Nephron (organoid): ENCODE results near the gene SERGEF.

ENCODE experiments used
- H3K27ac Mint-ChIP-seq, 3 experiments: 2 replicates each; pipeline ENCODE4 v1.8.0; 2020; ENCODE audit warnings: mixed read lengths in 3 of 3, mild to moderate bottlenecking in 2 of 3, moderate library complexity in 1 of 3
- H3K27me3 Mint-ChIP-seq: 2 replicates; pipeline ENCODE4 v1.8.0; 2021; ENCODE audit warnings: low read depth, mild to moderate bottlenecking, moderate library complexity, mixed read lengths
- H3K36me3 Mint-ChIP-seq: 2 replicates; pipeline ENCODE4 v1.8.0; 2020; ENCODE audit warnings: low read depth, mixed read lengths
- H3K4me1 Mint-ChIP-seq: 2 replicates; pipeline ENCODE4 v1.8.0; 2020; ENCODE audit warnings: mixed read lengths
- H3K4me3 Mint-ChIP-seq, 3 experiments: 2 replicates each; pipeline ENCODE4 v1.8.0; 2020; ENCODE audit warnings: mild to moderate bottlenecking in 3 of 3, mixed read lengths in 3 of 3, moderate library complexity in 2 of 3
- H3K9me3 Mint-ChIP-seq: 2 replicates; pipeline ENCODE4 v1.8.0; 2020; ENCODE audit warnings: mixed read lengths
- TF ChIP-seq, protein P1 (sequence below), 3 experiments: fragments of 200-600 bp; sonication (generic); IDR thresholded peaks; one replicate each; pipeline ENCODE4 v1.5.0; 2021; ENCODE audit warnings: antibody characterized with exemption in 3 of 3; ENCODE audit not compliant: unreplicated experiment in 3 of 3

SERGEF gene

DNA sequence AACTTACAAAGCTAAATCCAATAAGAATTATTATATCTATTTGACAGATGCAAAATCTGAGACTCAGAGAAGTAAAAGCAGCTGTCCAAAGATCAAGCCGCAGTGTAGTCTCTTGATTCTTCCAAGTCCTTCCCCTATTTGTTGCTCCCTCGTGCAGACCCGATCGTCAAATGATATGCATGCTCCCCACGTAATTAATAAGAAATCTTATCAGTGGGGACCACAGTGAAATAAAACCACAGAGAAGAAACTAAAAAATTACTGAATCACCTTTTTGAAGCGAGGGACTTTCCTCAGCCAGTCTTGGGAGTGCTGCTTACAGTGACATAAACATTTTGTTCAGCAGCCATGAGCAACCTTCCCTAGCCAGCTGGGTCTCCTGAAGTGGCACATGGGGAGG is 64.6 kb downstream of the SERGEF start:
- TF ChIP-seq, protein P1, sequence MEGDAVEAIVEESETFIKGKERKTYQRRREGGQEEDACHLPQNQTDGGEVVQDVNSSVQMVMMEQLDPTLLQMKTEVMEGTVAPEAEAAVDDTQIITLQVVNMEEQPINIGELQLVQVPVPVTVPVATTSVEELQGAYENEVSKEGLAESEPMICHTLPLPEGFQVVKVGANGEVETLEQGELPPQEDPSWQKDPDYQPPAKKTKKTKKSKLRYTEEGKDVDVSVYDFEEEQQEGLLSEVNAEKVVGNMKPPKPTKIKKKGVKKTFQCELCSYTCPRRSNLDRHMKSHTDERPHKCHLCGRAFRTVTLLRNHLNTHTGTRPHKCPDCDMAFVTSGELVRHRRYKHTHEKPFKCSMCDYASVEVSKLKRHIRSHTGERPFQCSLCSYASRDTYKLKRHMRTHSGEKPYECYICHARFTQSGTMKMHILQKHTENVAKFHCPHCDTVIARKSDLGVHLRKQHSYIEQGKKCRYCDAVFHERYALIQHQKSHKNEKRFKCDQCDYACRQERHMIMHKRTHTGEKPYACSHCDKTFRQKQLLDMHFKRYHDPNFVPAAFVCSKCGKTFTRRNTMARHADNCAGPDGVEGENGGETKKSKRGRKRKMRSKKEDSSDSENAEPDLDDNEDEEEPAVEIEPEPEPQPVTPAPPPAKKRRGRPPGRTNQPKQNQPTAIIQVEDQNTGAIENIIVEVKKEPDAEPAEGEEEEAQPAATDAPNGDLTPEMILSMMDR (IDR thresholded peaks at IDR 0.05; ENCODE audit: unreplicated experiment in 3 of 3), result no peak

GRCh38 chr11:17939542-17939941 is 73.3 kb downstream of the SERGEF start:
- Mint-ChIP-seq H3K36me3 (peaks cover 14% of the 10 kb centered on the region), H3K27me3 (no peaks in the 10 kb centered on the region), H3K27ac (no peak overlapping the region), H3K4me1 (peaks cover 5% of the 10 kb centered on the region), H3K4me3 (no peak overlapping the region), H3K9me3 (peaks cover 8% of the 10 kb centered on the region)
- TF ChIP-seq, protein P1 (IDR thresholded peaks at IDR 0.05; ENCODE audit: unreplicated experiment in 3 of 3), result no peak

More for the DNA sequence above, 64.6 kb downstream of the SERGEF start:
- no peak overlapping the region for H3K27ac Mint-ChIP-seq
- H3K9me3 Mint-ChIP-seq, result peaks cover 12% of the 10 kb centered on the region
- H3K36me3 Mint-ChIP-seq, result peaks cover 20% of the 10 kb centered on the region
- H3K27me3 Mint-ChIP-seq, result no peaks in the 10 kb centered on the region
- H3K4me1 Mint-ChIP-seq, result no peaks in the 10 kb centered on the region
- H3K4me3 Mint-ChIP-seq, result no peak overlapping the region

- Mint-ChIP-seq H3K9me3 (no peaks in the 10 kb centered on the region), H3K27ac (no peak overlapping the region), H3K4me1 (peaks cover 4% of the 10 kb centered on the region), H3K36me3 (no peaks in the 10 kb centered on the region), H3K27me3 (no peaks in the 10 kb centered on the region), H3K4me3 (no peak overlapping the region)
- TF ChIP-seq, protein P1 (IDR thresholded peaks at IDR 0.05; ENCODE audit: unreplicated experiment in 3 of 3), result no peak
These were observed 76.1 kb downstream of the SERGEF start for GRCh38 chr11:17936790-17937189.

DNA sequence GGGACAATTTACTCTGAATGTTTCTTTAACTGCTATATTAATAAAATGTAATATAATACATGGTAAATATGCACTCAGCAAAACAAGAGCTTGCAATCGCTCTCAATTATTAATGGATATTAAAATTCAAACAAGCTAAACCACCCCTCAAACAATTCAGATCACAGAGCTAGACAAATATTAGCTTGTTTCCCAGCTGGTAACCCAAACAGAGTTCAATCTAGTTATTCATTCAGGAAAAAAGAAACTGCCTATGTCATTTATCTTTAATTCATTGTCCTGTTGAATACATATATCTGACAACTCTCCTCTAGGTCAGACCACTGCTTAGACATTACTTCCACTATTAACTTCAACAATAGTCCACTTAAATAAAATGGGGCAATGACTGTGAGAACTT is 78.7 kb downstream of the SERGEF start:
- no peaks in the 10 kb centered on the region for H3K36me3 Mint-ChIP-seq
- no peak overlapping the region for H3K4me3 Mint-ChIP-seq
- no peak overlapping the region for H3K27ac Mint-ChIP-seq
- TF ChIP-seq, protein P1 (IDR thresholded peaks at IDR 0.05; ENCODE audit: unreplicated experiment in 3 of 3), result no peak
- H3K4me1 Mint-ChIP-seq, result no peaks in the 10 kb centered on the region
- no peaks in the 10 kb centered on the region for H3K9me3 Mint-ChIP-seq
- H3K27me3 Mint-ChIP-seq, result no peaks in the 10 kb centered on the region

- no peak overlapping the region for H3K27ac Mint-ChIP-seq
- H3K4me1 Mint-ChIP-seq, result no peaks in the 10 kb centered on the region
- H3K27me3 Mint-ChIP-seq, result no peaks in the 10 kb centered on the region
- no peaks in the 10 kb centered on the region for H3K36me3 Mint-ChIP-seq
- no peaks in the 10 kb centered on the region for H3K9me3 Mint-ChIP-seq
- TF ChIP-seq, protein P1 (IDR thresholded peaks at IDR 0.05; ENCODE audit: unreplicated experiment in 3 of 3), result no peak
- no peak overlapping the region for H3K4me3 Mint-ChIP-seq
These were observed 79.1 kb downstream of the SERGEF start for GRCh38 chr11:17933708-17934107.

DNA sequence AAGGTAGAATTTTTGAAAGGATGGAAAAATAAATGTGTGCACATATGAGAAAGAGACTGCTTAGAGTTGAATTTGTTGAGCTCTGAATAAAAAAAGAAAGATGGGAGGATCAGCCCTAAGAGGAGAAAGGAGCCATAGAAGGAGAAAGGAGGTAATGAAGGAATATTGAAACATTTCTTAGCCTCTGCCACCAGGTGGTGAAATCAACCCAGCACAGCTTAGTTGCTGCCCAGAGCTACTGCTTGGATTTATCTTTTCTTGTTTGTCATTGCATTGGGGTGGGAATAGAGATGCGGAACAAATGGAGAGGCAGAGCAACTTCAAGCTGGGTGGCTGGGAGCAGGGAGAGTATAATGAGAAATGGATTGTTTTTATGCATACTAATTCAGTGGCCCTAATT is 80.4 kb downstream of the SERGEF start:
- TF ChIP-seq, protein P1 (IDR thresholded peaks at IDR 0.05; ENCODE audit: unreplicated experiment in 3 of 3), result no peak
- Mint-ChIP-seq H3K4me1 (peaks cover 9% of the 10 kb centered on the region), H3K27me3 (no peaks in the 10 kb centered on the region), H3K4me3 (no peak overlapping the region), H3K27ac (peak overlapping the region in 1 of 3 experiments; percentile 5), H3K9me3 (no peaks in the 10 kb centered on the region), H3K36me3 (no peaks in the 10 kb centered on the region)
